ENCODE results near the gene NME4.
"Not testable (repeated sequence)": the region's sequence is repeated elsewhere in the genome, so short reads cannot be mapped to it uniquely, and the experiment has no call there.

NME4 gene

GRCh38 chr16:361341-361871 is 35.6 kb upstream of the NME4 start:
- Histone ChIP-seq H3K27me3 (ENCODE audit: low read depth, low read length) (no peaks in the 10 kb centered on the region), H3K27ac (ENCODE audit: low read length) (no peak overlapping the region), H4K20me1 (ENCODE audit: insufficient read depth, low read length) (no peaks in the 10 kb centered on the region), H3K36me3 (replicated peaks; ENCODE audit: low read depth, low read length) (peaks cover 4% of the 10 kb centered on the region), H3K9me3 (ENCODE audit: insufficient read depth, low read length) (no peaks in the 10 kb centered on the region), H3K9ac (ENCODE audit: low read length) (no peak overlapping the region), H3K4me1 (ENCODE audit: low read length) (no peaks in the 10 kb centered on the region; the same call in 1 of the 2 replicates), H3K4me2 (ENCODE audit: low read length) (peak overlapping the region; percentile 82), H3K4me3 (ENCODE audit: low read length) (no peak overlapping the region), H3K79me2 (ENCODE audit: low read length) (no peaks in the 10 kb centered on the region), H2AFZ (ENCODE audit: low read depth, low read length) (no peak overlapping the region)
- TF ChIP-seq EZH2phosphoT487 (IDR thresholded peaks at IDR 0.05; ENCODE audit: low read depth) (no peak), CTCF (IDR thresholded peaks at IDR 0.05; ENCODE audit: low read depth, low read length) (no peak)

- Histone ChIP-seq H3K79me2 (ENCODE audit: low read length) (no peaks in the 10 kb centered on the region), H3K4me2 (ENCODE audit: low read length) (peak overlapping the region; percentile 82), H4K20me1 (ENCODE audit: insufficient read depth, low read length) (no peaks in the 10 kb centered on the region), H3K27ac (ENCODE audit: low read length) (no peak overlapping the region), H3K9ac (ENCODE audit: low read length) (no peak overlapping the region), H2AFZ (ENCODE audit: low read depth, low read length) (peak overlapping the region; percentile 76; the same call in 1 of the 2 replicates), H3K27me3 (ENCODE audit: low read depth, low read length) (no peaks in the 10 kb centered on the region), H3K4me1 (ENCODE audit: low read length) (no peaks in the 10 kb centered on the region; the same call in 1 of the 2 replicates), H3K9me3 (ENCODE audit: insufficient read depth, low read length) (no peaks in the 10 kb centered on the region), H3K36me3 (replicated peaks; ENCODE audit: low read depth, low read length) (peaks cover 7% of the 10 kb centered on the region), H3K4me3 (ENCODE audit: low read length) (peak overlapping the region; percentile 59)
- TF ChIP-seq CTCF (IDR thresholded peaks at IDR 0.05; ENCODE audit: low read depth, low read length) (peak; percentile 81), EZH2phosphoT487 (IDR thresholded peaks at IDR 0.05; ENCODE audit: low read depth) (no peak)
Measured at GRCh38 chr16:361872-362701, 34.9 kb upstream of the NME4 start.

DNA sequence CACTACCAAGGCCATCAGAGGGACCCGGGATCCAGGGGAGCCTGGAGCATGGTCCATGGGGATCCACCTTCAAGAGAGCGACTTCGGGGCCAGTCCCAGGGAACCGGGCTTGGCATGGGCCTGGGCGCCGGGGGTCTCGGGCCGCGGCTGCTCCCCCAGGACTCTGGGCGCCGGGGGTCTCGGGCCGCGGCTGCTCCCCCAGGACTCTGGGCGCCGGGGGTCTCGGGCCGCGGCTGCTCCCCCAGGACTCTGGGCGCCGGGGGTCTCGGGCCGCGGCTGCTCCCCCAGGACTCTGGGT is 34.3 kb upstream of the NME4 start:
- H3K79me2 ChIP-seq (ENCODE audit: low read length); H4K20me1 ChIP-seq (ENCODE audit: insufficient read depth, low read length); H3K9ac ChIP-seq (ENCODE audit: low read length); H3K27ac ChIP-seq (ENCODE audit: low read length); H2AFZ ChIP-seq (ENCODE audit: low read depth, low read length); H3K27me3 ChIP-seq (ENCODE audit: low read depth, low read length); H3K4me1 ChIP-seq (ENCODE audit: low read length); H3K9me3 ChIP-seq (ENCODE audit: insufficient read depth, low read length): not testable (repeated sequence)
- H3K36me3 ChIP-seq (replicated peaks; ENCODE audit: low read depth, low read length), result peaks cover 10% of the 10 kb centered on the region
- peak overlapping the region; percentile 82 for H3K4me2 ChIP-seq (ENCODE audit: low read length)
- H3K4me3 ChIP-seq (ENCODE audit: low read length), result peak overlapping the region; percentile 59; the same call in 1 of the 2 replicates

DNA sequence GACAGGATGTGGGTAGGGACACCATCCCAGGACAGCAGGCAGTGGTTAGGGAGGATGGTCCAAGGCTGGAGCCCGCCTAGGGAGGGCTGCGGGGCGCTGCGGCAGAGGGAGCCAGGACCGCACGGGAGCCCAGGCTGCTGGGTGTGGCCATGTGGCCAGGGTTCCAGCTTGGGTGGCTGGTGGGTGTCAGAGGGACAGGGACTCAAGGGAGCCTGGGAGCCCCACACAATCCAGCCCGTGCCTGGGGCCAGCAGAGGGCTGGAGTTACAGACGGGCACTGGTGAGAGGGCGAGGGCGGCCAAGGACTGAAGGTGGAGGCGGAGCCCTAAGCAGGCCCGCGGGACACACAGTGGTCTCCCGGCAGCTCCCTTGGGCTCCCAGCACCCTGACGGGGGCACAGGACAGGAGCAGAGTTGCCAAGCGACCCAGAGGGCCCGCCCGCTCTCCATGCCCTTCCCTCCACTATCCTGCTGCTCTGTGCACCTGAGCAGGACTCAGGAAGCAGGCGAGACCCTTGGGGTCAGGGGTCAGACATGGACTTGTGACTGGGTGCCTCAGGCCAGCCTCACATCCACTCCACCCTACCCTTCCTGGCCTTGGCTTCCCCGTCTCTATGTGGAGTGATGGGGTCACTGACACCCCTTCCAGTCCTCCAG is 33.8 kb upstream of the NME4 start:
- no peaks in the 10 kb centered on the region for H3K9me3 ChIP-seq (ENCODE audit: insufficient read depth, low read length)
- H3K36me3 ChIP-seq (replicated peaks; ENCODE audit: low read depth, low read length), result peaks cover 16% of the 10 kb centered on the region
- no peak overlapping the region for H3K9ac ChIP-seq (ENCODE audit: low read length)
- H3K4me2 ChIP-seq (ENCODE audit: low read length), result 0 out of 2 replicates have a peak overlapping the region, but pooled peaks have one; percentile 5
- H3K4me3 ChIP-seq (ENCODE audit: low read length), result no peak overlapping the region
- TF ChIP-seq CTCF (IDR thresholded peaks at IDR 0.05; ENCODE audit: low read depth, low read length) (no peak), EZH2phosphoT487 (IDR thresholded peaks at IDR 0.05; ENCODE audit: low read depth) (no peak)
- H3K27ac ChIP-seq (ENCODE audit: low read length), result no peak overlapping the region
- H3K4me1 ChIP-seq (ENCODE audit: low read length), result no peaks in the 10 kb centered on the region; the same call in 1 of the 2 replicates
- H3K27me3 ChIP-seq (ENCODE audit: low read depth, low read length), result no peaks in the 10 kb centered on the region
- no peak overlapping the region for H2AFZ ChIP-seq (ENCODE audit: low read depth, low read length)
- no peaks in the 10 kb centered on the region for H3K79me2 ChIP-seq (ENCODE audit: low read length)
- H4K20me1 ChIP-seq (ENCODE audit: insufficient read depth, low read length), result no peaks in the 10 kb centered on the region
